Mucosa of rectum (tissue), 2 donors: ENCODE results near the gene FCHO2.
"Not testable (repeated sequence)": the region's sequence is repeated elsewhere in the genome, so short reads cannot be mapped to it uniquely, and the experiment has no call there.

Experiments used
- H3K27ac ChIP-seq, 2 donors: one replicate each; pipeline ENCODE4 v1.7.0; 2013; ENCODE audit warnings: inconsistent platforms in 2 of 2, low read depth in 2 of 2, low read length in 2 of 2
- H3K27me3 ChIP-seq, 2 donors: one replicate each; pipeline ENCODE4 v1.7.0; 2013; ENCODE audit warnings: low read length in 2 of 2; ENCODE audit not compliant: control insufficient read depth in 2 of 2, insufficient read depth in 2 of 2
- H3K36me3 ChIP-seq, 2 donors: one replicate each; pipeline ENCODE4 v1.7.0; 2013; ENCODE audit warnings: low read length in 2 of 2; ENCODE audit not compliant: control insufficient read depth in 2 of 2, insufficient read depth in 2 of 2
- H3K4me1 ChIP-seq, 2 donors: one replicate each; pipeline ENCODE4 v1.7.0; 2013; ENCODE audit warnings: low read length in 2 of 2, mild to moderate bottlenecking in 1 of 2; ENCODE audit not compliant: control insufficient read depth in 2 of 2, insufficient read depth in 2 of 2
- H3K4me3 ChIP-seq, 2 donors: one replicate each; pipeline ENCODE4 v1.7.0; 2013; ENCODE audit warnings: low read length in 2 of 2
- H3K9ac ChIP-seq, 2 donors: one replicate each; pipeline ENCODE4 v1.7.0; 2013; ENCODE audit warnings: low read length in 2 of 2, low read depth in 1 of 2, mild to moderate bottlenecking in 1 of 2
- H3K9me3 ChIP-seq, 2 donors: one replicate each; pipeline ENCODE4 v1.7.0; 2013; ENCODE audit warnings: low read length in 2 of 2; ENCODE audit not compliant: control insufficient read depth in 2 of 2
- donor health status: healthy.
- donor health status: Normal muscosa, but diverticular disease.

The FCHO2 gene

GRCh38 chr5:72955143-72955767, 586 bp upstream of the FCHO2 start:
- Histone ChIP-seq H3K4me3 (peak overlapping the region; percentile 66 to 82), H3K4me1 (peaks cover 10 to 28% of the 10 kb centered on the region in 2 donors), H3K9me3 (no peaks in the 10 kb centered on the region), H3K27ac (peak overlapping the region; percentile 91 to 97), H3K27me3 (no peaks in the 10 kb centered on the region), H3K9ac (peak overlapping the region; percentile 71 to 74), H3K36me3 (no peaks in the 10 kb centered on the region)

GRCh38 chr5:72956324-72957140, 691 bp downstream of the FCHO2 start:
- H3K9me3 ChIP-seq = no peaks in the 10 kb centered on the region
- no peaks in the 10 kb centered on the region for H3K36me3 ChIP-seq
- peaks cover 8 to 25% of the 10 kb centered on the region in 2 donors for H3K4me1 ChIP-seq
- peak overlapping the region; percentile 71 to 85 for H3K9ac ChIP-seq
- H3K4me3 ChIP-seq = peak overlapping the region; percentile 74 to 82
- peak overlapping the region; percentile 91 to 97 for H3K27ac ChIP-seq
- no peaks in the 10 kb centered on the region for H3K27me3 ChIP-seq

DNA sequence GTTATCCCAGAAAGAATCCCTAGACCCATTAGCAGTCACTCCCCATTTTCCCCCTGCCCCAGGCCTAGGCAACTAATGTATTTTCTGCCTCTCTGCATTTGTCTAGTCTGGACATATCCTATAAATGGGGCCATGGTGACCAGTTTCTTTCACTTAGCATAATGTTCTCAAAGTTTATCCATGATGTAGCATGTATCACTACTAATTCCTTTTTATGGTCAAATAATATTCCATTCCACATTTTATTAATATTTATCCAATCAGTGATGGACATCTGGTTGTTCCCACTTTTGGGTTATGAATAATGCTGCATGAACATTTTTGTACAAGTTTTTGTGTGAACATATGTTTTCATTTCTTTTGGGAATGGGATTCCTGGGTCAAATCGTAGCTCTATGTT, 1.5 kb downstream of the FCHO2 start:
- Histone ChIP-seq H3K9me3 (no peaks in the 10 kb centered on the region), H3K27me3 (no peaks in the 10 kb centered on the region), H3K36me3 (no peaks in the 10 kb centered on the region), H3K27ac (peak overlapping the region; percentile 91 to 97), H3K9ac (peak overlapping the region in 1 of 2 donors; percentile 71), H3K4me1 (peaks cover 5 to 17% of the 10 kb centered on the region in 2 donors), H3K4me3 (peak overlapping the region; percentile 74 to 82)

- Histone ChIP-seq H3K4me3 (no peak overlapping the region), H3K9ac (no peak overlapping the region), H3K27me3 (no peaks in the 10 kb centered on the region), H3K27ac (no peak overlapping the region), H3K9me3 (no peaks in the 10 kb centered on the region), H3K36me3 (no peaks in the 10 kb centered on the region), H3K4me1 (peaks cover 5 to 15% of the 10 kb centered on the region in 2 donors)
Observed at GRCh38 chr5:72959257-72959656, 3.4 kb downstream of the FCHO2 start.

- H3K9me3 ChIP-seq, H3K27me3 ChIP-seq, H3K4me3 ChIP-seq, H3K27ac ChIP-seq, H3K4me1 ChIP-seq, H3K9ac ChIP-seq, H3K36me3 ChIP-seq: not testable (repeated sequence)
Observed at GRCh38 chr5:72974481-72974880, 18.6 kb downstream of the FCHO2 start.

- H3K9me3 ChIP-seq, H3K4me1 ChIP-seq, H3K27me3 ChIP-seq, H3K9ac ChIP-seq, H3K27ac ChIP-seq, H3K4me3 ChIP-seq, H3K36me3 ChIP-seq: not testable (repeated sequence)
Observed at GRCh38 chr5:72976810-72977209, 21.0 kb downstream of the FCHO2 start.

- Histone ChIP-seq H3K27ac (no peak overlapping the region), H3K36me3 (peaks cover 4 to 8% of the 10 kb centered on the region in 2 donors), H3K27me3 (no peaks in the 10 kb centered on the region), H3K9me3 (no peaks in the 10 kb centered on the region), H3K4me1 (no peaks in the 10 kb centered on the region), H3K9ac (no peak overlapping the region), H3K4me3 (no peak overlapping the region)
Observed at GRCh38 chr5:72985719-72986118, 29.9 kb downstream of the FCHO2 start.

DNA sequence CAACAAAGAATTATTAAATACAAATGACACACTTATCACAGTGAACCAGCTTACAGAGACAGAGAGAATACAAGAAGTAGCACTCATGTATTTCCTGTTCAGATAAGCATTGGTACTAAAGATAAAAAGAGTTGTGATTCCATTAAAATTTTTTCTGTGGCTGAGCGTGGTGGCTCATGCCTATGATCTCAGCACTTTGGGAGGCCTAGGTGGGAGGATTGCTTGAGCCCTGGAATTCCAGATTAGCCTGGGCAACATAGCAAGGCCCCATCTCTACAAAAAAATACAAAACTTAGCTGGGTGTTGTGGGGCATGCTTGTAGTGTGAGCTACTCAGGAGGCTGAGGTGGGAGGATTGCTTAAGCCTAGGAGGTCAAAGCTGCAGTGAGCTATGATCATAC, 32.9 kb downstream of the FCHO2 start:
- H3K27ac ChIP-seq = no peak overlapping the region
- H3K9me3 ChIP-seq = no peaks in the 10 kb centered on the region
- H3K9ac ChIP-seq = no peak overlapping the region
- H3K27me3 ChIP-seq = no peaks in the 10 kb centered on the region
- H3K36me3 ChIP-seq = peaks cover 13 to 14% of the 10 kb centered on the region in 2 donors
- no peaks in the 10 kb centered on the region for H3K4me1 ChIP-seq
- H3K4me3 ChIP-seq = no peak overlapping the region

- H3K4me1 ChIP-seq = no peaks in the 10 kb centered on the region
- no peak overlapping the region for H3K9ac ChIP-seq
- no peak overlapping the region for H3K27ac ChIP-seq
- H3K27me3 ChIP-seq = no peaks in the 10 kb centered on the region
- H3K4me3 ChIP-seq = no peak overlapping the region
- no peaks in the 10 kb centered on the region for H3K9me3 ChIP-seq
- H3K36me3 ChIP-seq = peaks cover 14 to 18% of the 10 kb centered on the region in 2 donors
Observed at GRCh38 chr5:72991394-72991793, 35.6 kb downstream of the FCHO2 start.

GRCh38 chr5:72994578-72994977, 38.7 kb downstream of the FCHO2 start:
- Histone ChIP-seq H3K9ac (no peak overlapping the region), H3K27ac (no peak overlapping the region), H3K9me3 (no peaks in the 10 kb centered on the region), H3K4me1 (no peaks in the 10 kb centered on the region), H3K4me3 (no peak overlapping the region), H3K36me3 (peaks cover 23 to 30% of the 10 kb centered on the region in 2 donors), H3K27me3 (no peaks in the 10 kb centered on the region)
